Naive B cell (primary cell): Measurements from ENCODE around the gene SMCO3. TPM values are rescaled to one million over a fixed set of nuclear protein-coding genes. Genes with fewer than 3 reads are reported as not detected.

Source experiments
- ATAC-seq, 2 donors: fragments of 150-1000 bp; cut with Tn5 transposase; 2 replicates each; pipeline ENCODE4 v1.10.0; 2021; ENCODE audit warnings: low read depth in 2 of 2, mild to moderate bottlenecking in 2 of 2, moderate library complexity in 2 of 2
- DNase-seq: peaks from one replicate; pipeline ENCODE4 v3.0.0; 2022
- H3K27ac Mint-ChIP-seq, 6 donors: one replicate each; pipeline ENCODE4 v1.8.0; 2020 to 2022; ENCODE audit warnings: mild to moderate bottlenecking in 6 of 6, mixed read lengths in 6 of 6, moderate library complexity in 5 of 6, inconsistent platforms in 2 of 6
- H3K27me3 Mint-ChIP-seq, 3 donors: one replicate each; pipeline ENCODE4 v1.8.0; 2021 to 2022; ENCODE audit warnings: mixed read lengths in 3 of 3, mild to moderate bottlenecking in 1 of 3
- H3K36me3 Mint-ChIP-seq, 2 donors: one replicate each; pipeline ENCODE4 v1.8.0; 2020 to 2022; ENCODE audit warnings: mixed read lengths in 2 of 2, inconsistent platforms in 1 of 2, mild to moderate bottlenecking in 1 of 2
- H3K4me1 Mint-ChIP-seq, 3 donors: one replicate each; pipeline ENCODE4 v1.8.0; 2020 to 2022; ENCODE audit warnings: mixed read lengths in 3 of 3, inconsistent platforms in 1 of 3, mild to moderate bottlenecking in 1 of 3, moderate library complexity in 1 of 3
- H3K4me3 Mint-ChIP-seq, 8 donors: one replicate each; pipeline ENCODE4 v1.8.0; 2020 to 2022; ENCODE audit warnings: mild to moderate bottlenecking in 8 of 8, mixed read lengths in 8 of 8, moderate library complexity in 8 of 8, inconsistent platforms in 2 of 8
- H3K9me3 Mint-ChIP-seq, 7 donors: one replicate each; pipeline ENCODE4 v1.8.0; 2020 to 2022; ENCODE audit warnings: mixed read lengths in 7 of 7, mild to moderate bottlenecking in 5 of 7, inconsistent platforms in 2 of 7, moderate library complexity in 1 of 7
- polyA plus RNA-seq, 6 donors: library from polyadenylated mRNA; unstranded; fragments of 300-500 nt; fragmentation: Illumina TruSeq; gene quantifications; one replicate each; pipeline ENCODE4 v1.2.3, GENCODE V29; 2021; ENCODE audit warnings: low read depth in 6 of 6

The SMCO3 gene
- polyA plus RNA-seq, 6 donors from 2014 or later: 0.23 to 0.65 (median 0.35) TPM; not detected in 3

DNA sequence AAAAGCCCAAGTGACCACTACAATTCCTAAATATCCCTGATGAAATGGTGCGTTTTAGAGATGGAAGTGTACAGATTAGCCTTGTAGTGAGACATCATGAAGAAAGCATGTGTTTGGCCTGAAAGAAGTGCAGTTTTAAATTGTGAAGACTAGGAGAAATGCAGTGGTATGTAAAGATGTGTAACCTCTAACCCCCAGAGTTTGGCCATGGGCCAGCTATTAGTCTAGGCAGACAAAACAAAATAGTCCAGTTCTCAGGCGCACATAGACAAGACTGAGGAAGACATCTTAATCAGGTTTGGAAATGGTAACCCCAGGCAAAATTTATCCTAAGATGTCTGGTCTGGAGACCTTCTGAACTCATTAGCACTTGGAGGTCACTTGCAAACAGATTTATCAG lies 34.1 kb downstream of the SMCO3 start:
- H3K27ac Mint-ChIP-seq: no peak overlapping the region
- DNase-seq: no peak
- peaks cover 7 to 16% (median 9%) of the 10 kb centered on the region in 3 donors for H3K4me1 Mint-ChIP-seq
- no peak overlapping the region for H3K4me3 Mint-ChIP-seq
- H3K36me3 Mint-ChIP-seq: no peaks in the 10 kb centered on the region
- no peaks in the 10 kb centered on the region for H3K9me3 Mint-ChIP-seq
- ATAC-seq: no peak
- no peaks in the 10 kb centered on the region for H3K27me3 Mint-ChIP-seq

DNA sequence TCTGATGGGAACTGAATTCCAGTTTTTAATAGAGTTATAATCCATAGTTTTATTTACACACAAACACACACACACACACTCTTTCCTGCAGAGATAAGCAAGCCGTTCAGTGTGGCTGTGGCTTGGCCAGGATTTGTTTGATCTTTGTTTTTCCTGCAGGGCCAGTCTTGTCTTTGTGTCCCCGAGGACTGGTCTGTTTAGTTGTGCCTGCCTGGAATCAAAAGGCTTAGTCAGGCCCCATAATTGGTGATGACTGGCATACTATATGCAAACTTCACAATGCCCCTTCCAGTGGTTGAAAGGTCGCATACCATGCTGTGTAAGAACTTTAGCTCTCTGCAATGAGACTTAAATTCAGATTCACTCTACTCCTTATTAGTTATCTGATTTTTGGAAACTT lies 36.7 kb downstream of the SMCO3 start:
- peaks cover 17 to 32% (median 23%) of the 10 kb centered on the region in 3 donors for H3K4me1 Mint-ChIP-seq
- H3K27ac Mint-ChIP-seq: peak overlapping the region in 1 of 6 donors; percentile 60
- peak overlapping the region in 2 of 8 donors; percentile 21 to 94 for H3K4me3 Mint-ChIP-seq

DNA sequence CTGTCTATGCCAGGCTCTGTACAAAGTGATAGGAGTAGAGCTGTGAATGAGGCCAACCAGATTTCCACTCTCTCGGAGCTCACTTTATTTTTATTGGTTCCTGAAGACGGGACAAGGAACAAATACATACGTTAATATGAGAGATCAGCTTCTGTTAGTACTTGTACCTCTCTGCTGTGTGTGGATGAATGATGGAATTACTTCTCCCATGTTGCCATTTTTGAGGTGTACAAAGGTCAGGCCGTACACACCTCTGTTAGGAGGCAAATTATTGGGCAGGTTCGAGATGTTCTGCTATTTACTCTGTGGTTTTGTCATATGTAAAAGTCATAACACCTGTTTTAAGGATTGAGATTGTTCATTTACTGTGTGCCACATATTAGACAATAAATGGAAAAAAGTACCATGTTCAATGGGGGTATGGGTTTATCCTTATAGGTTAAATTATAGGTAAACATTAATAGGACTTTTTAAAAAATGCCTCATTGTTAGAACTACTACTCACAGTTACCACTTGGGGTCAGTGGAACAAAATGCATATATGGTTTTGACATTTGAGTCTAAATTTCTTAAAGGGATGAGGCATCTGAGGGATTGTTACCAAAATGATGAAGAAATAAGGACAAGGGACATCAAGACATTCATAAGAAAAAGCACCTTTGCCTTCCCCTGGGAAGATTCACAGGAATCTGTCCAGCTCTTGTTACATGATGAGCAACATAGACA lies 37.6 kb downstream of the SMCO3 start:
- no peaks in the 10 kb centered on the region for H3K27me3 Mint-ChIP-seq
- peak overlapping the region in 2 of 8 donors; percentile 48 to 94 for H3K4me3 Mint-ChIP-seq
- DNase-seq (no peak), ATAC-seq (no peak)
- no peaks in the 10 kb centered on the region for H3K36me3 Mint-ChIP-seq
- peak overlapping the region in 2 of 6 donors; percentile 60 to 65 for H3K27ac Mint-ChIP-seq
- H3K4me1 Mint-ChIP-seq: peaks cover 26 to 40% (median 29%) of the 10 kb centered on the region in 3 donors
- no peaks in the 10 kb centered on the region for H3K9me3 Mint-ChIP-seq

More for the DNA sequence above, 36.7 kb downstream of the SMCO3 start:
- ATAC-seq (no peak), DNase-seq (no peak)
- Mint-ChIP-seq H3K9me3 (no peaks in the 10 kb centered on the region), H3K36me3 (no peaks in the 10 kb centered on the region), H3K27me3 (no peaks in the 10 kb centered on the region)

GRCh38 chr12:14775636-14775980 lies 38.4 kb downstream of the SMCO3 start:
- H3K36me3 Mint-ChIP-seq: no peaks in the 10 kb centered on the region
- peaks cover 0 to 3% (median 0%) of the 10 kb centered on the region in 7 donors for H3K9me3 Mint-ChIP-seq
- peaks cover 32 to 44% (median 37%) of the 10 kb centered on the region in 3 donors for H3K4me1 Mint-ChIP-seq
- no peaks in the 10 kb centered on the region for H3K27me3 Mint-ChIP-seq
- H3K27ac Mint-ChIP-seq: peak overlapping the region; percentile 15 to 97 (median 75)
- peak overlapping the region in 7 of 8 donors; percentile 94 to 100 (median 99) for H3K4me3 Mint-ChIP-seq
- ATAC-seq (no peak), DNase-seq (no peak)

DNA sequence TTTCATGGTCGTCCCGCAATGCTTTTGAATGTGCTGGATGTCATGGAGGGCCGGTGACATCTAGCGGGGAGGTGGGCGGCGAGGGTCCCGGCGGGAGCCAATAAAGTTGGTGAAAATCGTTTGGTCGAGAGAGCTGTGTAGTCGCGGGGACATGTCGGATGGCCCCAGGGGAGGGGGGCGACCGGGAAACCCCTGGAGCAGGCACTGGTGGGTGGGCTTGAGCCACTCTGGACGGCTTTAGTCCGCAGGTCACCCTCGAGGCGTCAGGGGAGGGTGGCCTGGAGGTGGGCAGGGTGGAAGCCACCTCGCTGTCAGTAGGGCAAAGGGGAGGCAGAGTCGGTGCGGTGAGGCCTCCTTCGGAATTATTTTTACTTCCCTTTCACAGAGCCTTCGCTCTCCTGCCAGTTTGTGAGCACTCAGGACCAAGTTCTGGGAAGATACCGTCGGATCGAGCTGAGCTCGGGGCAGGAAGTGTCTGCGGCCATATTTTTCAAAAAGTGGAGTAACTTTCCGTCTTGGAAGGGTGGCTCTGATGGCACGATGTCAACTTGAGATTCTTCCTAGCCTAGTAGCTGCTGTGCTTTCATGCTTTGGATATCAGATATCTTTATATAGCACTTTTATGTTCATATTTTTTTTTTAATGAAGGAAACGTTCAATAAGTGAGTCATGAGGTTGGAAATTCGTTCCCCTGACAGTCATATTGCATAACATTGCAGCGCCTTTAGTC lies 38.9 kb downstream of the SMCO3 start:
- Mint-ChIP-seq H3K36me3 (no peaks in the 10 kb centered on the region), H3K27me3 (no peaks in the 10 kb centered on the region), H3K9me3 (peaks cover 0 to 3% (median 0%) of the 10 kb centered on the region in 7 donors), H3K4me1 (peaks cover 33 to 44% (median 42%) of the 10 kb centered on the region in 3 donors), H3K27ac (peak overlapping the region; percentile 89 to 97 (median 96)), H3K4me3 (peak overlapping the region; percentile 94 to 100 (median 99))
- peak; percentile 25 for DNase-seq
- ATAC-seq: no peak

GRCh38 chr12:14774074-14774905 lies 39.7 kb downstream of the SMCO3 start:
- H3K4me3 Mint-ChIP-seq: peak overlapping the region; percentile 94 to 100 (median 99)
- peaks cover 33 to 50% (median 49%) of the 10 kb centered on the region in 3 donors for H3K4me1 Mint-ChIP-seq
- DNase-seq: peak; percentile 88
- no peaks in the 10 kb centered on the region for H3K36me3 Mint-ChIP-seq
- peaks cover 0 to 3% (median 0%) of the 10 kb centered on the region in 7 donors for H3K9me3 Mint-ChIP-seq
- peak; percentile 48 to 49 for ATAC-seq
- peak overlapping the region; percentile 90 to 98 (median 96) for H3K27ac Mint-ChIP-seq
- H3K27me3 Mint-ChIP-seq: no peaks in the 10 kb centered on the region

- no peaks in the 10 kb centered on the region for H3K27me3 Mint-ChIP-seq
- peaks cover 39 to 56% (median 55%) of the 10 kb centered on the region in 3 donors for H3K4me1 Mint-ChIP-seq
- peaks cover 0 to 3% (median 0%) of the 10 kb centered on the region in 7 donors for H3K9me3 Mint-ChIP-seq
- H3K36me3 Mint-ChIP-seq: no peaks in the 10 kb centered on the region
- peak overlapping the region; percentile 94 to 100 (median 99) for H3K4me3 Mint-ChIP-seq
- peak overlapping the region; percentile 90 to 98 (median 96) for H3K27ac Mint-ChIP-seq
- DNase-seq (no peak), ATAC-seq (peak; percentile 1 to 2)
Measured at GRCh38 chr12:14773685-14774073, 40.3 kb downstream of the SMCO3 start.

DNA sequence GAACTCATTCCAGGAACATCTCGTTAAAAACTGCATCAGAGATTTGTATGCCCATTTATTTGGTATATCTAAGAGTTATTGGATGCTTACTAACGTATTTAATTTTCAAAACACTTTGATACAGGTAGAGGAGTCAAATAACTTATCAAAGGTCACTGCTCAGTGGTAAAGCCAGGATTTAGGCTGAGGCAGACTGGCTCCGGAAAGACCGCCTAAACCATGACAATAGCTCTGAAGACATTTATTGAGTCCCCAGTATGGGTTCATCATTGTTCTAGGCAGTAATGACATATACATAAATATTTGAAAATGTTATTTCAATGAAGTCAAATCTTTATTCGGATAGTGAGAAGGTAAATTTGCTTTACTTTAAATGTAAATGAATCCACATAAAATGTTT lies 41.0 kb downstream of the SMCO3 start:
- Mint-ChIP-seq H3K4me3 (peak overlapping the region in 7 of 8 donors; percentile 22 to 100 (median 94)), H3K4me1 (peaks cover 40 to 63% (median 58%) of the 10 kb centered on the region in 3 donors), H3K9me3 (peaks cover 0 to 3% (median 0%) of the 10 kb centered on the region in 7 donors), H3K27me3 (no peaks in the 10 kb centered on the region), H3K27ac (peak overlapping the region in 2 of 6 donors; percentile 12 to 20), H3K36me3 (peaks cover under 1% of the 10 kb centered on the region in 2 donors)
- DNase-seq (no peak), ATAC-seq (no peak)

GRCh38 chr12:14771651-14772137 lies 42.3 kb downstream of the SMCO3 start:
- DNase-seq (no peak), ATAC-seq (no peak)
- Mint-ChIP-seq H3K36me3 (peaks cover 12 to 13% of the 10 kb centered on the region in 2 donors), H3K4me3 (peak overlapping the region; percentile 80 to 100 (median 97)), H3K9me3 (peaks cover 0 to 10% (median 4%) of the 10 kb centered on the region in 7 donors), H3K4me1 (peaks cover 47 to 73% (median 68%) of the 10 kb centered on the region in 3 donors), H3K27me3 (no peaks in the 10 kb centered on the region), H3K27ac (peak overlapping the region in 4 of 6 donors; percentile 30 to 98 (median 72))

GRCh38 chr12:14770496-14771461 lies 43.2 kb downstream of the SMCO3 start:
- Mint-ChIP-seq H3K4me1 (peaks cover 47 to 75% (median 68%) of the 10 kb centered on the region in 3 donors), H3K27me3 (no peaks in the 10 kb centered on the region), H3K9me3 (peaks cover 4 to 17% (median 10%) of the 10 kb centered on the region in 7 donors), H3K4me3 (peak overlapping the region; percentile 93 to 100 (median 97)), H3K36me3 (peaks cover 20 to 21% of the 10 kb centered on the region in 2 donors), H3K27ac (peak overlapping the region; percentile 98 to 100 (median 100))
- peak; percentile 91 for DNase-seq
- ATAC-seq: peak; percentile 14 to 20

- peaks cover 5 to 24% (median 17%) of the 10 kb centered on the region in 7 donors for H3K9me3 Mint-ChIP-seq
- DNase-seq (peak; percentile 94), ATAC-seq (peak; percentile 60)
- peaks cover 42 to 73% (median 60%) of the 10 kb centered on the region in 3 donors for H3K4me1 Mint-ChIP-seq
- H3K36me3 Mint-ChIP-seq: peaks cover 25 to 27% of the 10 kb centered on the region in 2 donors
- H3K4me3 Mint-ChIP-seq: peak overlapping the region; percentile 93 to 100 (median 97)
- peak overlapping the region; percentile 98 to 100 (median 100) for H3K27ac Mint-ChIP-seq
- no peaks in the 10 kb centered on the region for H3K27me3 Mint-ChIP-seq
Measured at GRCh38 chr12:14769969-14770495, 44.0 kb downstream of the SMCO3 start.
